GM21786 (cell line): ENCODE measurements around the gene IST1.

Experiments used
- ATAC-seq: cut with Tn5 transposase; IDR thresholded peaks from one replicate; pipeline ENCODE4 v1.9.1; 2021; ENCODE audit not compliant: unreplicated experiment

The IST1 gene

GRCh38 chr16:71916397-71916920, 21.1 kb downstream of the IST1 start:
- ATAC-seq, result no peak

GRCh38 chr16:71917900-71918299, 22.6 kb downstream of the IST1 start:
- no peak for ATAC-seq

- ATAC-seq, result peak; percentile 88
Observed at GRCh38 chr16:71919035-71919434, 23.7 kb downstream of the IST1 start.

- no peak for ATAC-seq
Observed at GRCh38 chr16:71920658-71921057, 25.3 kb downstream of the IST1 start.

- no peak for ATAC-seq
Observed at GRCh38 chr16:71923941-71924690, 28.8 kb downstream of the IST1 start.

- ATAC-seq, result no peak
Observed at GRCh38 chr16:71924710-71925109, 29.4 kb downstream of the IST1 start.

GRCh38 chr16:71927383-71927782, 32.1 kb downstream of the IST1 start:
- ATAC-seq, result no peak

- no peak for ATAC-seq
Observed at GRCh38 chr16:71927787-71928186, 32.5 kb downstream of the IST1 start.

- no peak for ATAC-seq
Observed at GRCh38 chr16:71929048-71929447, 33.7 kb downstream of the IST1 start.

- no peak for ATAC-seq
Observed at GRCh38 chr16:71930013-71930563, 34.8 kb downstream of the IST1 start.

GRCh38 chr16:71931001-71931400, 35.7 kb downstream of the IST1 start:
- ATAC-seq, result no peak

- no peak for ATAC-seq
Observed at GRCh38 chr16:71931599-71931998, 36.3 kb downstream of the IST1 start.

- no peak for ATAC-seq
Observed at GRCh38 chr16:71933017-71933416, 37.7 kb downstream of the IST1 start.

GRCh38 chr16:71933913-71934695, 38.8 kb downstream of the IST1 start:
- no peak for ATAC-seq

GRCh38 chr16:71937868-71938510, 42.7 kb downstream of the IST1 start:
- no peak for ATAC-seq

GRCh38 chr16:71943887-71944286, 48.6 kb downstream of the IST1 start:
- ATAC-seq, result no peak

- ATAC-seq, result no peak
Observed at GRCh38 chr16:71945616-71946015, 50.3 kb downstream of the IST1 start.

GRCh38 chr16:71952825-71953224, 57.5 kb downstream of the IST1 start:
- ATAC-seq, result no peak

- ATAC-seq, result no peak
Observed at GRCh38 chr16:71954180-71954579, 58.8 kb downstream of the IST1 start.

- ATAC-seq, result no peak
Observed at GRCh38 chr16:71954699-71955195, 59.4 kb downstream of the IST1 start.

- no peak for ATAC-seq
Observed at GRCh38 chr16:71956486-71956885, 61.2 kb downstream of the IST1 start.
